ENCODE results near the gene TRIM24. TPM values are rescaled to one million over a fixed set of nuclear protein-coding genes. Genes with fewer than 3 reads are reported as not detected.
"Not testable (repeated sequence)": the region's sequence is repeated elsewhere in the genome, so short reads cannot be mapped to it uniquely, and the experiment has no call there.

Gene TRIM24
- total RNA-seq, 1 donor from 2014 or later: 15.6 TPM

- ATAC-seq (ENCODE audit: poor library complexity): no peak
- intact Hi-C loops (cut with DNase I): no loop called here
- no peak for DNase-seq
Measured at GRCh38 chr7:138458576-138459412, 1.3 kb upstream of the TRIM24 start.

- DNase-seq (peak; percentile 98), ATAC-seq (ENCODE audit: poor library complexity) (peak; percentile 98)
- intact Hi-C loops (cut with DNase I): no loop called here
Measured at GRCh38 chr7:138459413-138460175, 465 bp upstream of the TRIM24 start.

- DNase-seq (peak; percentile 71), ATAC-seq (ENCODE audit: poor library complexity) (peak; percentile 42)
- intact Hi-C loops (cut with DNase I): no loop called here
Measured at GRCh38 chr7:138460649-138461607, 869 bp downstream of the TRIM24 start.

- DNase-seq; intact Hi-C loops (cut with DNase I); ATAC-seq (ENCODE audit: poor library complexity): not testable (repeated sequence)
Measured at GRCh38 chr7:138463291-138463618, 3.2 kb downstream of the TRIM24 start.

- DNase-seq (no peak), ATAC-seq (ENCODE audit: poor library complexity) (no peak)
- intact Hi-C loops (cut with DNase I): no loop called here
Measured at GRCh38 chr7:138465046-138465445, 5.0 kb downstream of the TRIM24 start.

GRCh38 chr7:138466069-138466756 is 6.2 kb downstream of the TRIM24 start:
- intact Hi-C loops (cut with DNase I); ATAC-seq (ENCODE audit: poor library complexity): not testable (repeated sequence)

GRCh38 chr7:138468244-138469123 is 8.4 kb downstream of the TRIM24 start:
- peak; percentile 95 for ATAC-seq (ENCODE audit: poor library complexity)
- DNase-seq: no peak
- intact Hi-C loops (cut with DNase I): no loop called here

More at GRCh38 chr7:138466069-138466756, 6.2 kb downstream of the TRIM24 start:
- not testable (repeated sequence) for DNase-seq

GRCh38 chr7:138470391-138471157 is 10.5 kb downstream of the TRIM24 start:
- no peak for ATAC-seq (ENCODE audit: poor library complexity)
- intact Hi-C loops (cut with DNase I): no loop called here

GRCh38 chr7:138472292-138473079 is 12.4 kb downstream of the TRIM24 start:
- intact Hi-C loops (cut with DNase I): no loop called here
- no peak for ATAC-seq (ENCODE audit: poor library complexity)
- no peak for DNase-seq

More at GRCh38 chr7:138470391-138471157, 10.5 kb downstream of the TRIM24 start:
- DNase-seq: no peak

GRCh38 chr7:138475377-138475776 is 15.3 kb downstream of the TRIM24 start:
- intact Hi-C loops (cut with DNase I): no loop called here
- DNase-seq: no peak
- ATAC-seq (ENCODE audit: poor library complexity): no peak

GRCh38 chr7:138477081-138477578 is 17.1 kb downstream of the TRIM24 start:
- ATAC-seq (ENCODE audit: poor library complexity) (no peak), DNase-seq (no peak)
- intact Hi-C loops (cut with DNase I): no loop called here

- no peak for DNase-seq
- ATAC-seq (ENCODE audit: poor library complexity): no peak
- intact Hi-C loops (cut with DNase I): no loop called here
Measured at GRCh38 chr7:138477581-138477980, 17.5 kb downstream of the TRIM24 start.

- peak; percentile 61 for ATAC-seq (ENCODE audit: poor library complexity)
- no peak for DNase-seq
- intact Hi-C loops (cut with DNase I): no loop called here
Measured at GRCh38 chr7:138478499-138478908, 18.4 kb downstream of the TRIM24 start.

- DNase-seq (no peak), ATAC-seq (ENCODE audit: poor library complexity) (no peak)
- intact Hi-C loops (cut with DNase I): no loop called here
Measured at GRCh38 chr7:138480527-138480926, 20.5 kb downstream of the TRIM24 start.

- ATAC-seq (ENCODE audit: poor library complexity) (no peak), DNase-seq (no peak)
- intact Hi-C loops (cut with DNase I): no loop called here
Measured at GRCh38 chr7:138481447-138482380, 21.7 kb downstream of the TRIM24 start.

All from Right ventricle myocardium superior (tissue), 1 donor.